ENCODE results near the gene TNFRSF6B.

Gene TNFRSF6B

DNA sequence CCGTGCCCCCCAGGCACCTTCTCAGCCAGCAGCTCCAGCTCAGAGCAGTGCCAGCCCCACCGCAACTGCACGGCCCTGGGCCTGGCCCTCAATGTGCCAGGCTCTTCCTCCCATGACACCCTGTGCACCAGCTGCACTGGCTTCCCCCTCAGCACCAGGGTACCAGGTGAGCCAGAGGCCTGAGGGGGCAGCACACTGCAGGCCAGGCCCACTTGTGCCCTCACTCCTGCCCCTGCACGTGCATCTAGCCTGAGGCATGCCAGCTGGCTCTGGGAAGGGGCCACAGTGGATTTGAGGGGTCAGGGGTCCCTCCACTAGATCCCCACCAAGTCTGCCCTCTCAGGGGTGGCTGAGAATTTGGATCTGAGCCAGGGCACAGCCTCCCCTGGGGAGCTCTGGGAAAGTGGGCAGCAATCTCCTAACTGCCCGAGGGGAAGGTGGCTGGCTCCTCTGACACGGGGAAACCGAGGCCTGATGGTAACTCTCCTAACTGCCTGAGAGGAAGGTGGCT is 960 bp downstream of the TNFRSF6B start:
- H3K9ac ChIP-seq = no peak overlapping the region
- TF ChIP-seq, protein P1, sequence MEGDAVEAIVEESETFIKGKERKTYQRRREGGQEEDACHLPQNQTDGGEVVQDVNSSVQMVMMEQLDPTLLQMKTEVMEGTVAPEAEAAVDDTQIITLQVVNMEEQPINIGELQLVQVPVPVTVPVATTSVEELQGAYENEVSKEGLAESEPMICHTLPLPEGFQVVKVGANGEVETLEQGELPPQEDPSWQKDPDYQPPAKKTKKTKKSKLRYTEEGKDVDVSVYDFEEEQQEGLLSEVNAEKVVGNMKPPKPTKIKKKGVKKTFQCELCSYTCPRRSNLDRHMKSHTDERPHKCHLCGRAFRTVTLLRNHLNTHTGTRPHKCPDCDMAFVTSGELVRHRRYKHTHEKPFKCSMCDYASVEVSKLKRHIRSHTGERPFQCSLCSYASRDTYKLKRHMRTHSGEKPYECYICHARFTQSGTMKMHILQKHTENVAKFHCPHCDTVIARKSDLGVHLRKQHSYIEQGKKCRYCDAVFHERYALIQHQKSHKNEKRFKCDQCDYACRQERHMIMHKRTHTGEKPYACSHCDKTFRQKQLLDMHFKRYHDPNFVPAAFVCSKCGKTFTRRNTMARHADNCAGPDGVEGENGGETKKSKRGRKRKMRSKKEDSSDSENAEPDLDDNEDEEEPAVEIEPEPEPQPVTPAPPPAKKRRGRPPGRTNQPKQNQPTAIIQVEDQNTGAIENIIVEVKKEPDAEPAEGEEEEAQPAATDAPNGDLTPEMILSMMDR (IDR thresholded peaks at IDR 0.05) = no peak
- no peaks in the 10 kb centered on the region for H3K4me1 ChIP-seq
- H3K79me2 ChIP-seq = peaks cover 35% of the 10 kb centered on the region
- peak overlapping the region; percentile 52 for H3K4me2 ChIP-seq (ENCODE audit: low read length)
- H3K27me3 ChIP-seq (ENCODE audit: control insufficient read depth, insufficient read depth, low read length) = no peaks in the 10 kb centered on the region
- no peak overlapping the region for H3K27ac ChIP-seq
- H2AFZ ChIP-seq = no peak overlapping the region
- no peaks in the 10 kb centered on the region for H3K36me3 ChIP-seq (ENCODE audit: control insufficient read depth, insufficient read depth, low read length)
- H3K4me3 ChIP-seq (ENCODE audit: low read depth, low read length) = no peak overlapping the region
- no peaks in the 10 kb centered on the region for H3K9me3 ChIP-seq (ENCODE audit: control insufficient read depth, low read length)

DNA sequence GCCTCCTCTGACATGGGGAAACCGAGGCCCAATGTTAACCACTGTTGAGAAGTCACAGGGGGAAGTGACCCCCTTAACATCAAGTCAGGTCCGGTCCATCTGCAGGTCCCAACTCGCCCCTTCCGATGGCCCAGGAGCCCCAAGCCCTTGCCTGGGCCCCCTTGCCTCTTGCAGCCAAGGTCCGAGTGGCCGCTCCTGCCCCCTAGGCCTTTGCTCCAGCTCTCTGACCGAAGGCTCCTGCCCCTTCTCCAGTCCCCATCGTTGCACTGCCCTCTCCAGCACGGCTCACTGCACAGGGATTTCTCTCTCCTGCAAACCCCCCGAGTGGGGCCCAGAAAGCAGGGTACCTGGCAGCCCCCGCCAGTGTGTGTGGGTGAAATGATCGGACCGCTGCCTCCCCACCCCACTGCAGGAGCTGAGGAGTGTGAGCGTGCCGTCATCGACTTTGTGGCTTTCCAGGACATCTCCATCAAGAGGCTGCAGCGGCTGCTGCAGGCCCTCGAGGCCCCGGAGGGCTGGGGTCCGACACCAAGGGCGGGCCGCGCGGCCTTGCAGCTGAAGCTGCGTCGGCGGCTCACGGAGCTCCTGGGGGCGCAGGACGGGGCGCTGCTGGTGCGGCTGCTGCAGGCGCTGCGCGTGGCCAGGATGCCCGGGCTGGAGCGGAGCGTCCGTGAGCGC is 1.6 kb downstream of the TNFRSF6B start:
- TF ChIP-seq, protein P1 (IDR thresholded peaks at IDR 0.05) = no peak
- Histone ChIP-seq H3K36me3 (ENCODE audit: control insufficient read depth, insufficient read depth, low read length) (no peaks in the 10 kb centered on the region), H3K27ac (no peak overlapping the region), H3K4me3 (ENCODE audit: low read depth, low read length) (no peak overlapping the region), H3K9me3 (ENCODE audit: control insufficient read depth, low read length) (no peaks in the 10 kb centered on the region), H2AFZ (no peak overlapping the region), H3K79me2 (peaks cover 41% of the 10 kb centered on the region), H3K27me3 (ENCODE audit: control insufficient read depth, insufficient read depth, low read length) (no peaks in the 10 kb centered on the region), H3K9ac (no peak overlapping the region), H3K4me1 (no peaks in the 10 kb centered on the region), H3K4me2 (ENCODE audit: low read length) (no peak overlapping the region)

DNA sequence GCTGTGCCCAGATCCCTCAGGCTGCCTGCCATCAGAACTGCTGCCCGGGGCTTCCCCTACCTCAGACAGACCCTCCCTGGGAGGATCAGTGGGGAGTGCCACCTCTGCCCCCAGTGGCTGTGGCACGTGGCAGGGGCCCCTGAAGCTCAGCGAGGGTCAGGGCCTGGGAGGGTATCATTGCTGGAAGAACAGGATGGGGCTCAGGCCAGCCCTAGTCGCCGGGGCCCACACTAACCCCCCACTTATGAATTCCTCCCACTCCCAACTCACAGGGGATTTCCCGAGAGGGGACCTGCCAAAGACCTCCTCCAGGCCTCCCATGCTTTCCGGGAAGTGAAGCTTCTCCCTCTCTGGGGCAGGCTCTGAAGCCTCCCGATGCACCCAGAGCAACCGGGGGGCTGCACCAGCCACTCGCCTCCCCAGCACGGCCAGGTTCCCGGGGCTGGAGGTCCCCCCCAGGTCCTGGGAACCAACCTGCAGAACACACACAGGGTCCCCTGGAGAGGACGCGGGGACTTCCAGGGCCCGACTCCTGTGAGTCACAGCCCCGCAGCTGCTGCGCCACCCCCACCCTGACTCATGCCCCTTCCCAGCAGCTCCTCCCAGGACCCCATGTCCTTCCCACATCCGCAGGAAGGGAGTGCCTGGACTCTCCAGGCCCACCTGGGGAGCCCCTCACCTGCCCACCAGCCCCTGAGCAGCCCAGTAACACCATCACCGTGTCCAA is 2.5 kb downstream of the TNFRSF6B start:
- TF ChIP-seq, protein P1 (IDR thresholded peaks at IDR 0.05) = no peak
- H3K4me1 ChIP-seq = no peaks in the 10 kb centered on the region
- no peak overlapping the region for H2AFZ ChIP-seq
- no peak overlapping the region for H3K4me3 ChIP-seq (ENCODE audit: low read depth, low read length)
- H3K36me3 ChIP-seq (ENCODE audit: control insufficient read depth, insufficient read depth, low read length) = no peaks in the 10 kb centered on the region
- H3K27ac ChIP-seq = no peak overlapping the region
- no peaks in the 10 kb centered on the region for H3K27me3 ChIP-seq (ENCODE audit: control insufficient read depth, insufficient read depth, low read length)
- H3K79me2 ChIP-seq = peaks cover 48% of the 10 kb centered on the region
- no peaks in the 10 kb centered on the region for H3K9me3 ChIP-seq (ENCODE audit: control insufficient read depth, low read length)
- H3K4me2 ChIP-seq (ENCODE audit: low read length) = no peak overlapping the region
- H3K9ac ChIP-seq = no peak overlapping the region

DNA sequence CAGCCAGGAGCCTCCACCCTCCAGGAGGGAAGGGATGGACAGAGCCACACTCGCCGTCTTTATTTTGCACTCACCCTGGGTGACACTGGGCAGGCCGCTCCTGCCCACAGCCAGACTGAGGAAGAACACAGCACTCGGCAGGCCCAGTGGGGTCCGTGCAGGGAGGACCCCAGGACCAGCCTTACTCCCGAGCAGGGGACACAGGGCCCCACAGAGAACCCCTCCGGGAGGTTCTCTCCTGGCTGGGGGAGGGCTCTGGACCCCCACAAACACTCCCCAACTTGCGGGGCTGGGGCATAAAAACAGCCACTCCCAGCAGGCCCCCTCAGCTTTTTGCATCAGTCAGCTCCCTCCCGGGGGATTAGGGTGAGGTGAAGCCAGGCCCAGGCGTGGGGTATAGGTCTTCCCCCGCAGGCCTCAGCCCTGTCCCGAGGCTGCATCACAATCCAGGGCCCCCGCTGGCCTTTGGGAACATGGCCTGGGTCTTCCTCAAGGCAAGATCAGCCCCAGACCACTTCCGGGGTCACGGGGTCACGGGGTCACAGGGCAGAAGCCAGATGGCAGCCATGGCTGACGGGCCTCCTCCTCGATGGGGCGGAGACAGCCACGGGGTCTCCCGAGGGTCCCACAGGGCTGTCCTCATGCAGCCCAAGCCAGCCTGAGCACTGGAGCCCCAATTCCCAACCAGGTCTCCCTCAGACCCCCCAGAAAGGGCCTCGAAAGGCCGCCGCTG is 3.2 kb downstream of the TNFRSF6B start:
- TF ChIP-seq, protein P1 (IDR thresholded peaks at IDR 0.05) = no peak
- Histone ChIP-seq H3K4me3 (ENCODE audit: low read depth, low read length) (no peak overlapping the region), H3K27ac (no peak overlapping the region), H3K9ac (no peak overlapping the region), H2AFZ (no peak overlapping the region), H3K9me3 (ENCODE audit: control insufficient read depth, low read length) (no peaks in the 10 kb centered on the region), H3K27me3 (ENCODE audit: control insufficient read depth, insufficient read depth, low read length) (no peaks in the 10 kb centered on the region), H3K4me2 (ENCODE audit: low read length) (no peak overlapping the region), H3K36me3 (ENCODE audit: control insufficient read depth, insufficient read depth, low read length) (no peaks in the 10 kb centered on the region), H3K79me2 (peaks cover 48% of the 10 kb centered on the region), H3K4me1 (no peaks in the 10 kb centered on the region)

Measured in parathyroid adenoma (tissue), 2 donors.